Keratinocyte (primary cell): ENCODE measurements around the gene TFG. TPM values are rescaled to one million over a fixed set of nuclear protein-coding genes. Genes with fewer than 3 reads are reported as not detected.
"Not testable (repeated sequence)": the region's sequence is repeated elsewhere in the genome, so short reads cannot be mapped to it uniquely, and the experiment has no call there.

Source experiments
- DNase-seq: peaks from one replicate; pipeline ENCODE4 v3.0.0-alpha.2; 2011; ENCODE audit warnings: low read depth, missing footprints, low spot score
- FAIRE-seq: peaks from 2 replicates; lab custom pipeline; 2011; peaks lifted over from hg19 to GRCh38; lab: Jason Lieb, UNC
- H2AFZ ChIP-seq: 2 replicates; pipeline ENCODE4 v1.6.0; 2012; ENCODE audit warnings: low read length, control low read depth, inconsistent platforms; ENCODE audit not compliant: control insufficient read depth
- H3K27ac ChIP-seq: 2 replicates; pipeline ENCODE4 v1.5.1; 2011; ENCODE audit warnings: low read length; ENCODE audit not compliant: control insufficient read depth, insufficient read depth
- H3K27me3 ChIP-seq: 3 replicates; pipeline ENCODE4 v1.6.0; 2011; ENCODE audit warnings: low read length; ENCODE audit not compliant: control insufficient read depth, insufficient read depth; ENCODE audit errors: extremely low read depth
- H3K36me3 ChIP-seq, 2 experiments: 2 replicates in 1 of 2; 3 replicates in 1 of 2; pipeline ENCODE4 v1.5.1; 2011; ENCODE audit warnings: low read length in 2 of 2, mild to moderate bottlenecking in 1 of 2; ENCODE audit not compliant: control insufficient read depth in 2 of 2, insufficient read depth in 2 of 2; ENCODE audit errors: extremely low read depth in 1 of 2
- H3K4me1 ChIP-seq: 3 replicates; pipeline ENCODE4 v1.5.1; 2011; ENCODE audit warnings: low read length; ENCODE audit not compliant: control insufficient read depth, insufficient read depth; ENCODE audit errors: extremely low read depth
- H3K4me2 ChIP-seq: 3 replicates; pipeline ENCODE4 v1.6.0; 2011; ENCODE audit warnings: low read depth, low read length; ENCODE audit not compliant: control insufficient read depth, insufficient read depth; ENCODE audit errors: extremely low read depth
- H3K4me3 ChIP-seq, 3 experiments: fragments of 200-600 bp in 1 of 3; sonication (generic) in 1 of 3; 2 replicates in 2 of 3; 3 replicates in 1 of 3; pipeline ENCODE4 v1.5.1; 2011 to 2016; ENCODE audit warnings: low read length in 3 of 3, mild to moderate bottlenecking in 3 of 3, control low read depth in 2 of 3, inconsistent platforms in 1 of 3, low read depth in 1 of 3, mixed read lengths in 1 of 3, mixed run types in 1 of 3, moderate library complexity in 1 of 3; ENCODE audit not compliant: control insufficient read depth in 2 of 3, insufficient read depth in 2 of 3; ENCODE audit errors: extremely low read depth in 1 of 3
- H3K79me2 ChIP-seq: 2 replicates; pipeline ENCODE4 v1.6.0; 2012; ENCODE audit warnings: low read length; ENCODE audit not compliant: control insufficient read depth, insufficient read depth
- H3K9ac ChIP-seq: 3 replicates; pipeline ENCODE4 v1.6.0; 2011; ENCODE audit warnings: low read length; ENCODE audit not compliant: control insufficient read depth, insufficient read depth; ENCODE audit errors: extremely low read depth
- H3K9me1 ChIP-seq: 3 replicates; pipeline ENCODE4 v1.6.0; 2011; ENCODE audit warnings: low read length; ENCODE audit not compliant: control insufficient read depth, insufficient read depth; ENCODE audit errors: extremely low read depth
- H3K9me3 ChIP-seq: 2 replicates; pipeline ENCODE4 v1.5.1; 2012; ENCODE audit warnings: low read depth, low read length; ENCODE audit not compliant: control insufficient read depth
- H4K20me1 ChIP-seq: 3 replicates; pipeline ENCODE4 v1.6.0; 2011; ENCODE audit warnings: low read length; ENCODE audit not compliant: control insufficient read depth, insufficient read depth; ENCODE audit errors: extremely low read depth
- EZH2 ChIP-seq: IDR thresholded peaks from one replicate; pipeline ENCODE4 v1.6.1; 2012; ENCODE audit warnings: inconsistent platforms, mild to moderate bottlenecking, low read length, moderate library complexity
- dilution Hi-C: fragments of 300-500 bp; cut with MboI; formaldehyde crosslinking; loops from one replicate; pipeline ENCODE4 v1.7.0; 2020; ENCODE audit warnings: low sequenced_read_pairs; ENCODE audit not compliant: extremely low pct_ligation_motif_present
- polyA plus RNA-seq, 5 experiments: library from polyadenylated mRNA; depleted of rRNA in 3 of 5; stranded (reverse) in 3 of 5; stranded (forward) in 1 of 5; unstranded in 1 of 5; fragments of >200 nt; gene quantifications; 1 replicate in 1 of 5; 2 replicates in 3 of 5; 3 replicates in 1 of 5; pipeline versions ENCODE4 v1.2.1 to v1.2.3, GENCODE V29; 2011 to 2012; ENCODE audit warnings: missing spikeins in 2 of 5, low read depth in 1 of 5, low replicate concordance in 1 of 5
- TF ChIP-seq, protein P1 (sequence below), 3 experiments: IDR thresholded peaks in 1 of 3; conservative IDR thresholded peaks in 1 of 3; optimal IDR thresholded peaks in 1 of 3; 2 replicates in 2 of 3; 3 replicates in 1 of 3; pipeline versions ENCODE3 to v1.5.1; 2011; ENCODE audit warnings: low read length in 3 of 3, mild to moderate bottlenecking in 3 of 3, moderate library complexity in 2 of 3, control low read depth in 1 of 3, inconsistent platforms in 1 of 3; ENCODE audit not compliant: insufficient read depth in 2 of 3; ENCODE audit errors: extremely low read depth in 1 of 3

The TFG gene
- polyA plus RNA-seq, 1 donor (not counting 4 experiments of a cell fraction or from before 2014, with no cell fraction given): 177 TPM

DNA sequence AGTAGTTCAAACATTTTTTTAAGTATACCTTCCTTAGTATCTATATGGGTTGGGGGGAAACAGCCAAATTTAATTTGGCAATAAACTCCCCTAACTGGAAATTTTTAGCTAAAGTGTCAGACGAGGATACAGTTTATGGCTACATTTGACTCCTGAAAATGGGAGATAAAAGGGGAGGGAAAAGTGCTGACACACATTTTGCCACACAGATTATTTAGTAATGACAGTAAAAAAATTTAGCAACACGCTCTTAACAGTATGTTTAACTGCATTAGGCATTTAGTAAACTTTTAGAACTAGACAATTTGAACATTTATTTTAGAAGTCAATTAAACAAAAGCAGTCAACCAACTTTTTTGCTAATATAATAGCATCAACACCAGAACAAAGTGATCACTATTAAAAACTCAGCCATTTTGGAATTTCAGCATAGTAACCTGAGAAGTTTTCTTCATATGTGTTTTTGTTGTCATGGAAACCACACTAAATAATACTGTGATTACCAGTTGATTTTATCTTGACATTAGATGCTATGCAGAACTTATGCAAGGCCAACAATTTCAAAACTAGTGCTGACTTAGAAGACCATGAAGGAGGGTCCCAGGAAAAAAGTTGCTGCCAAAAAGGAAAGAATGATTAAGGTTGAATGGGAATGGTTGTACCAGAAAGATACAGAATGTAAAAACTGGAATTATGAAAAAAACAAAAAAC is 47.0 kb upstream of the TFG start:
- FAIRE-seq: no peak
- dilution Hi-C loops: no loop called here

GRCh38 chr3:100665230-100665629 is 44.1 kb upstream of the TFG start:
- no peak overlapping the region for H3K4me3 ChIP-seq
- FAIRE-seq (peak; percentile 26), DNase-seq (no peak)
- no peak overlapping the region for H3K9ac ChIP-seq
- H2AFZ ChIP-seq: no peak overlapping the region
- no peaks in the 10 kb centered on the region for H4K20me1 ChIP-seq
- TF ChIP-seq, protein P1, sequence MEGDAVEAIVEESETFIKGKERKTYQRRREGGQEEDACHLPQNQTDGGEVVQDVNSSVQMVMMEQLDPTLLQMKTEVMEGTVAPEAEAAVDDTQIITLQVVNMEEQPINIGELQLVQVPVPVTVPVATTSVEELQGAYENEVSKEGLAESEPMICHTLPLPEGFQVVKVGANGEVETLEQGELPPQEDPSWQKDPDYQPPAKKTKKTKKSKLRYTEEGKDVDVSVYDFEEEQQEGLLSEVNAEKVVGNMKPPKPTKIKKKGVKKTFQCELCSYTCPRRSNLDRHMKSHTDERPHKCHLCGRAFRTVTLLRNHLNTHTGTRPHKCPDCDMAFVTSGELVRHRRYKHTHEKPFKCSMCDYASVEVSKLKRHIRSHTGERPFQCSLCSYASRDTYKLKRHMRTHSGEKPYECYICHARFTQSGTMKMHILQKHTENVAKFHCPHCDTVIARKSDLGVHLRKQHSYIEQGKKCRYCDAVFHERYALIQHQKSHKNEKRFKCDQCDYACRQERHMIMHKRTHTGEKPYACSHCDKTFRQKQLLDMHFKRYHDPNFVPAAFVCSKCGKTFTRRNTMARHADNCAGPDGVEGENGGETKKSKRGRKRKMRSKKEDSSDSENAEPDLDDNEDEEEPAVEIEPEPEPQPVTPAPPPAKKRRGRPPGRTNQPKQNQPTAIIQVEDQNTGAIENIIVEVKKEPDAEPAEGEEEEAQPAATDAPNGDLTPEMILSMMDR (optimal IDR thresholded peaks at IDR 0.05 in 1 of 3, IDR thresholded peaks at IDR 0.05 in 1 of 3, conservative IDR thresholded peaks at IDR 0.05 in 1 of 3; ENCODE audit: extremely low read depth in 1 of 3, insufficient read depth in 2 of 3, low read length in 3 of 3): no peak
- no peak for TF ChIP-seq EZH2
- H3K9me3 ChIP-seq: no peaks in the 10 kb centered on the region
- H3K4me1 ChIP-seq: no peaks in the 10 kb centered on the region
- no peaks in the 10 kb centered on the region for H3K27me3 ChIP-seq
- no peak overlapping the region for H3K4me2 ChIP-seq
- no peaks in the 10 kb centered on the region for H3K9me1 ChIP-seq
- no peak overlapping the region for H3K27ac ChIP-seq
- dilution Hi-C loops: no loop called here
- H3K36me3 ChIP-seq: no peaks in the 10 kb centered on the region
- H3K79me2 ChIP-seq: no peaks in the 10 kb centered on the region

More for the DNA sequence above, 47.0 kb upstream of the TFG start:
- Histone ChIP-seq H2AFZ (no peak overlapping the region), H3K9me3 (no peaks in the 10 kb centered on the region), H3K27ac (no peak overlapping the region), H4K20me1 (no peaks in the 10 kb centered on the region), H3K4me2 (no peak overlapping the region), H3K9me1 (no peaks in the 10 kb centered on the region), H3K4me3 (no peak overlapping the region), H3K36me3 (no peaks in the 10 kb centered on the region), H3K27me3 (no peaks in the 10 kb centered on the region), H3K79me2 (no peaks in the 10 kb centered on the region), H3K4me1 (no peaks in the 10 kb centered on the region), H3K9ac (no peak overlapping the region)
- no peak for DNase-seq
- TF ChIP-seq, protein P1 (optimal IDR thresholded peaks at IDR 0.05 in 1 of 3, IDR thresholded peaks at IDR 0.05 in 1 of 3, conservative IDR thresholded peaks at IDR 0.05 in 1 of 3; ENCODE audit: extremely low read depth in 1 of 3, insufficient read depth in 2 of 3, low read length in 3 of 3): no peak
- no peak for TF ChIP-seq EZH2

DNA sequence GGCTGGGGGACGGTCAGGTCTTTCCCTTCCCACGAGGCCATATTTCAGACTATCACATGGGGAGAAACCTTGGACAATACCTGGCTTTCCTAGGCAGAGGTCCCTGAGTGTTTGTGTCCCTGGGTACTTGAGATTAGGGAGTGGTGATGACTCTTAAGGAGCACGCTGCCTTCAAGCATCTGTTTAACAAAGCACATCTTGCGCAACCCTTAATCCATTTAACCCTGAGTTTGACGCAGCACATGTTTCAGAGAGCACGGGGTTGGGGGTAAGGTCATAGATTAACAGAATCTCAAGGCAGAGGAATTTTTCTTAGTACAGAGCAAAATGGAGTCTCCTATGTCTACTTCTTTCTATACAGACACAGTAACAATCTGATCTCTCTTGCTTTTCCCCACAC is 42.6 kb upstream of the TFG start:
- FAIRE-seq, dilution Hi-C loops, H3K27me3 ChIP-seq: not testable (repeated sequence)

DNA sequence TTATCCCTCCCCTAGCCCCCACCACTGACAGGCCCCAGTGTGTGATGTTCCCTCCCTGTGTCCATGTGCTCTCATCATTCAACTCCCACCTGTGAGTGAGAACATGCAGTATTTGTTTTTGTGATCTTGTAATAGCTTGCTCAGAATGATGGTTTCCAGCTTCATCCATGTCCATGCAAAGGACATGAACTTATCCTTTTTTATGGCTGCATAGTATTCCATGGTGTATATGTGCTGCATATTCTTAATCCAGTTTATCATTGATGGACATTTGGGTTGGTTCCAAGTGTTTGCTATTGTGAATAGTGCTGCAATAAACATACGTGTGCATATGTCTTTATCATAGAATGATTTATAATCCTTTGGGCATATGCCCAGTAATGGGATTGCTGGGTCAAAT is 42.0 kb upstream of the TFG start:
- dilution Hi-C loops, H3K4me1 ChIP-seq, H3K9me1 ChIP-seq, H3K9me3 ChIP-seq, H2AFZ ChIP-seq, H3K79me2 ChIP-seq, H3K27ac ChIP-seq, FAIRE-seq, DNase-seq, H3K27me3 ChIP-seq, H3K36me3 ChIP-seq, H3K4me3 ChIP-seq, H3K4me2 ChIP-seq, H3K9ac ChIP-seq, H4K20me1 ChIP-seq: not testable (repeated sequence)

More for the DNA sequence above, 42.6 kb upstream of the TFG start:
- DNase-seq, H3K4me2 ChIP-seq, H3K9ac ChIP-seq, H3K4me1 ChIP-seq, H3K4me3 ChIP-seq, H2AFZ ChIP-seq, H4K20me1 ChIP-seq, H3K9me1 ChIP-seq, H3K36me3 ChIP-seq, H3K79me2 ChIP-seq, H3K9me3 ChIP-seq, H3K27ac ChIP-seq: not testable (repeated sequence)
